GM23338 (cell line): ENCODE data around the gene NIF3L1. TPM values are rescaled to one million over a fixed set of nuclear protein-coding genes. Genes with fewer than 3 reads are reported as not detected.

Source experiments
- ATAC-seq: fragments of 200-7000 bp; cut with Tn5 transposase; 3 replicates; pipeline ENCODE4 v1.9.1; 2020
- DNase-seq: peaks from one replicate; pipeline ENCODE4 v3.0.0-alpha.2; 2015; ENCODE audit warnings: low spot score
- H2AFZ ChIP-seq: fragments of 200-600 bp; sonication (generic); 2 replicates; pipeline ENCODE4 v1.8.0; 2016; ENCODE audit warnings: antibody characterized with exemption, mild to moderate bottlenecking, moderate library complexity
- H3F3A ChIP-seq: fragments of 200-600 bp; sonication (generic); replicated peaks from 2 replicates; pipeline ENCODE4 v1.8.0; 2017; ENCODE audit warnings: antibody characterized with exemption, mixed run types, low read depth
- H3K27ac ChIP-seq: fragments of 200-600 bp; sonication (generic); 2 replicates; pipeline ENCODE4 v1.6.1; 2016; ENCODE audit warnings: low read depth
- H3K27me3 ChIP-seq: fragments of 200-600 bp; sonication (generic); 2 replicates; pipeline ENCODE4 v1.8.0; 2016; ENCODE audit warnings: mild to moderate bottlenecking, mixed run types, moderate library complexity; ENCODE audit not compliant: insufficient read depth
- H3K36me3 ChIP-seq: fragments of 200-600 bp; sonication (generic); 2 replicates; pipeline ENCODE4 v1.8.0; 2016; ENCODE audit warnings: mild to moderate bottlenecking; ENCODE audit not compliant: insufficient read depth
- H3K4me1 ChIP-seq: fragments of 200-600 bp; sonication (generic); 2 replicates; pipeline ENCODE4 v1.8.0; 2016; ENCODE audit warnings: mild to moderate bottlenecking, moderate library complexity; ENCODE audit not compliant: insufficient read depth
- H3K4me2 ChIP-seq: fragments of 200-600 bp; sonication (generic); 2 replicates; pipeline ENCODE4 v1.7.1; 2017; ENCODE audit warnings: mixed run types
- H3K4me3 ChIP-seq: fragments of 200-600 bp; sonication (generic); 2 replicates; pipeline ENCODE4 v1.6.1; 2016; ENCODE audit warnings: mixed run types
- H3K79me2 ChIP-seq: fragments of 200-600 bp; sonication (generic); replicated peaks from 2 replicates; pipeline ENCODE4 v1.8.0; 2017; ENCODE audit warnings: mild to moderate bottlenecking; ENCODE audit not compliant: insufficient read depth
- H3K9me2 ChIP-seq: fragments of 200-600 bp; sonication (generic); 2 replicates; pipeline ENCODE4 v1.8.0; 2017; ENCODE audit not compliant: insufficient read depth
- H4K20me1 ChIP-seq: fragments of 200-600 bp; sonication (generic); replicated peaks from 2 replicates; pipeline ENCODE4 v1.8.0; 2017; ENCODE audit warnings: mild to moderate bottlenecking; ENCODE audit not compliant: insufficient read depth
- H3K27ac Mint-ChIP-seq: 2 replicates; pipeline ENCODE4 v1.8.0; 2020; ENCODE audit warnings: inconsistent platforms, mild to moderate bottlenecking, moderate library complexity, mixed read lengths
- H3K27me3 Mint-ChIP-seq: 3 replicates; pipeline ENCODE4 v1.8.0; 2022; ENCODE audit warnings: low read depth, mild to moderate bottlenecking, moderate library complexity, mixed read lengths, inconsistent platforms; ENCODE audit not compliant: insufficient read depth, poor library complexity
- H3K36me3 Mint-ChIP-seq: 3 replicates; pipeline ENCODE4 v1.8.0; 2021; ENCODE audit warnings: low read depth, mild to moderate bottlenecking, inconsistent platforms, moderate library complexity, mixed read lengths
- H3K4me1 Mint-ChIP-seq: 3 replicates; pipeline ENCODE4 v1.8.0; 2020; ENCODE audit warnings: mild to moderate bottlenecking, inconsistent platforms, mixed read lengths
- H3K4me3 Mint-ChIP-seq: 3 replicates; pipeline ENCODE4 v1.8.0; 2021; ENCODE audit warnings: moderate library complexity, mild to moderate bottlenecking, inconsistent platforms, mixed read lengths
- H3K9me3 Mint-ChIP-seq: 3 replicates; pipeline ENCODE4 v1.8.0; 2020; ENCODE audit warnings: moderate library complexity, mild to moderate bottlenecking, inconsistent platforms, mixed read lengths
- CREB1 ChIP-seq: fragments of 250-450 bp; sonication (Bioruptor Pico); IDR thresholded peaks from 2 replicates; pipeline ENCODE4 v1.5.0; 2020; ENCODE audit warnings: low read depth, mild to moderate bottlenecking, moderate library complexity
- EZH2phosphoT487 ChIP-seq: fragments of 200-600 bp; sonication (generic); IDR thresholded peaks from one replicate; pipeline ENCODE4 v1.8.1; 2018; ENCODE audit warnings: antibody characterized with exemption; ENCODE audit not compliant: unreplicated experiment
- POLR2AphosphoS5 ChIP-seq: IDR thresholded peaks from 2 replicates; pipeline ENCODE4 v1.6.1; 2016; ENCODE audit warnings: antibody characterized with exemption, low read depth
- STAT1 ChIP-seq: IDR thresholded peaks from one replicate; pipeline ENCODE4 v1.6.1; 2016; ENCODE audit warnings: antibody characterized with exemption; ENCODE audit not compliant: unreplicated experiment
- ZNF114 ChIP-seq: fragments of 250-450 bp; sonication (Bioruptor Pico); IDR thresholded peaks from 2 replicates; pipeline ENCODE4 v1.5.0; 2020; ENCODE audit warnings: mild to moderate bottlenecking, moderate library complexity
- polyA plus RNA-seq: library from polyadenylated mRNA; unstranded; fragments of >200 nt; fragmentation: Nextera tagmentation; extraction: Ambion mirVana; gene quantifications from 2 replicates; pipeline ENCODE4 v1.2.1, GENCODE V29; 2016
- total RNA-seq: library from RNA; depleted of rRNA; stranded (reverse); fragments of >200 nt; shearing (Covaris generic); gene quantifications from 2 replicates; pipeline ENCODE4 v1.2.3, GENCODE V29; 2014
- TF ChIP-seq, protein P1 (sequence below), 2 experiments: fragments of 200-600 bp in 1 of 2; sonication (generic) in 1 of 2; conservative IDR thresholded peaks; 2 replicates each; pipeline versions ENCODE4 v1.5.1 to v1.6.1; 2016 to 2017; ENCODE audit warnings: antibody characterized with exemption in 2 of 2, low read depth in 2 of 2, mild to moderate bottlenecking in 2 of 2, moderate library complexity in 1 of 2
- TF ChIP-seq, protein P2 (sequence below): IDR thresholded peaks from one replicate; pipeline ENCODE4 v1.6.1; 2018; ENCODE audit warnings: antibody characterized with exemption; ENCODE audit not compliant: unreplicated experiment

NIF3L1 gene
- total and polyA plus RNA-seq, 2 experiments from 2014 or later, result 62.8 to 63.9 TPM

DNA sequence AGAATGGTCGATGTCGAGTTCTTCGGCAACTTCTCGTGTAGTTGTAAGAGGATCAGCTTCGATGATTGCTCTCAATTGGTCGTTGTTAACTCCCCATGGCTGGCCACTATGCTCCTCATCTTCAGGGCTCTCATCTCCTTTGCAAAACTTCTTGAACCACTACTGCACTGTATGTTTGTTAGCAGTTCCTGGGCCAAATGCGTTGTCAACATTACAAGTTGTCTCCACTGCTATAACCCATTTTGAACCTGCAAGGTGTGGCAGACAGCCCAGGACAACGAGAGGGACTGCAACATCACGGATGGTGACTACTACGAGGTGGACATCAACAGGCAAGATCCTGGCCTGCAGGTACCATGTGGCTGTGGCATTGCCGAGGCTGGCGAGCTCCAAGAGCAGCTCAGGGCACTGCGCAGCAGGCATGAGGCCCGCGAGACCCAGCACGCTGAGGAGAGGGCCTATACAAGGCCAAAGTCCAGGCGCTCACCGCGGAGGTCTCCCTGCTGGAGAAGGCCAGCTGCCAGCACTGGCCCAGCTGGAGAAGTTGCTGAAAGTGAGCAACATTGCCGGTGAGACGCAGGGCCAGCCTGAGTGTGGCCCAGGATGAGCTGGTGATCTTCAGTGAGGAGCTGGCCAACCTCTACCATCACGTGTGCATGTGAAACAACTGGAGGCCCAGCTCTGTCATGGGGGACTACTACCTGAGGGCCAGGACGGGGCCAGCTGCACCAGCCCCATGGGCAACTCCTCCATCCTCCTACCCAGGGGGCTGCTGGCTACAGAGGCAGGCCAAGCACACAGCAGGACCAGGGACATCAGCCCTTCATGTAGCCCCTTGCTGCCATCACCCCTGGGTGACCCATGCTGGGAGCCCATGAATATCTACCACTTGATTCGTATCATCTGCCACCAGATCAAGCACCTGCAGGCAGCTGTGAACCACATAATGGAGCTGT, 44.9 kb upstream of the NIF3L1 start:
- Histone ChIP-seq H2AFZ (peak overlapping the region; percentile 28; the same call in 1 of the 2 replicates), H3K27me3 (no peaks in the 10 kb centered on the region), H3K27ac (no peak overlapping the region), H3K4me3 (no peak overlapping the region), H3F3A (no peaks in the 10 kb centered on the region), H3K9me2 (0 out of 2 replicates have a peak, but pooled peaks cover 2% of the 10 kb centered on the region), H3K4me2 (no peak overlapping the region), H3K79me2 (no peaks in the 10 kb centered on the region), H3K36me3 (no peaks in the 10 kb centered on the region), H4K20me1 (no peaks in the 10 kb centered on the region), H3K4me1 (peaks cover 2% of the 10 kb centered on the region; the same call in 1 of the 2 replicates)
- no peaks in the 10 kb centered on the region for H3K36me3 Mint-ChIP-seq
- no peak overlapping the region for H3K4me3 Mint-ChIP-seq
- no peak overlapping the region for H3K27ac Mint-ChIP-seq
- no peaks in the 10 kb centered on the region for H3K27me3 Mint-ChIP-seq
- peaks cover 6% of the 10 kb centered on the region; the same call in 2 of the 3 replicates for H3K4me1 Mint-ChIP-seq
- DNase-seq, result no peak
- ATAC-seq, result no peak
- H3K9me3 Mint-ChIP-seq, result no peaks in the 10 kb centered on the region
- TF ChIP-seq, protein P1, sequence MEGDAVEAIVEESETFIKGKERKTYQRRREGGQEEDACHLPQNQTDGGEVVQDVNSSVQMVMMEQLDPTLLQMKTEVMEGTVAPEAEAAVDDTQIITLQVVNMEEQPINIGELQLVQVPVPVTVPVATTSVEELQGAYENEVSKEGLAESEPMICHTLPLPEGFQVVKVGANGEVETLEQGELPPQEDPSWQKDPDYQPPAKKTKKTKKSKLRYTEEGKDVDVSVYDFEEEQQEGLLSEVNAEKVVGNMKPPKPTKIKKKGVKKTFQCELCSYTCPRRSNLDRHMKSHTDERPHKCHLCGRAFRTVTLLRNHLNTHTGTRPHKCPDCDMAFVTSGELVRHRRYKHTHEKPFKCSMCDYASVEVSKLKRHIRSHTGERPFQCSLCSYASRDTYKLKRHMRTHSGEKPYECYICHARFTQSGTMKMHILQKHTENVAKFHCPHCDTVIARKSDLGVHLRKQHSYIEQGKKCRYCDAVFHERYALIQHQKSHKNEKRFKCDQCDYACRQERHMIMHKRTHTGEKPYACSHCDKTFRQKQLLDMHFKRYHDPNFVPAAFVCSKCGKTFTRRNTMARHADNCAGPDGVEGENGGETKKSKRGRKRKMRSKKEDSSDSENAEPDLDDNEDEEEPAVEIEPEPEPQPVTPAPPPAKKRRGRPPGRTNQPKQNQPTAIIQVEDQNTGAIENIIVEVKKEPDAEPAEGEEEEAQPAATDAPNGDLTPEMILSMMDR (conservative IDR thresholded peaks at IDR 0.05; ENCODE audit: low read depth in 2 of 2), result no peak

DNA sequence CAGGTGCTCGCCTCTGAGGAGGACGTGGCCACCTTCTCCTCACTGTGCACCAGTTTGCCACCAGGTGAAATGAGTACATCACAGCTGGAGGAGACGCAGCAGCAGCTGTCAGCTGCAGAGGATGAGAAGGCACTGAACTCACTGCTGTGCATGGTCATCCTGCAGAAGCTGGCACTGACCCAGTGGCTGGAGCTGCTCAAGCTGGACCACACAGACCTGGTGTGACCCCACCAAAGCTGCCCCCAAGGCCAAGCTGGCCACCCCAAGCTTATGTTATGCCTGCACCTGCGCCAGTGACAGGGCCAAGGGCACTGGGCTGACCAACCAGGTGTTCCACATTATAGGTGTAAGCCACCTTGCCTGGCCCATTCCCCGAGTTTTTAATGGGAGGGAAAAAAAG, 44.0 kb upstream of the NIF3L1 start:
- H3K27me3 ChIP-seq, result no peaks in the 10 kb centered on the region
- no peak overlapping the region for H2AFZ ChIP-seq
- no peaks in the 10 kb centered on the region for H3K36me3 ChIP-seq
- H3K4me3 ChIP-seq, result no peak overlapping the region
- H3K79me2 ChIP-seq, result no peaks in the 10 kb centered on the region
- Mint-ChIP-seq H3K4me1 (no peaks in the 10 kb centered on the region), H3K27me3 (peaks cover 2% of the 10 kb centered on the region), H3K4me3 (no peak overlapping the region), H3K9me3 (no peaks in the 10 kb centered on the region), H3K27ac (no peak overlapping the region), H3K36me3 (no peaks in the 10 kb centered on the region)
- ATAC-seq (no peak), DNase-seq (no peak)
- no peaks in the 10 kb centered on the region for H3K4me1 ChIP-seq
- no peaks in the 10 kb centered on the region for H3K9me2 ChIP-seq
- no peaks in the 10 kb centered on the region for H3F3A ChIP-seq
- no peak overlapping the region for H3K4me2 ChIP-seq
- no peaks in the 10 kb centered on the region; the same call in 1 of the 2 replicates for H4K20me1 ChIP-seq
- no peak overlapping the region for H3K27ac ChIP-seq
- TF ChIP-seq CREB1 (no peak), ZNF114 (no peak), POLR2AphosphoS5 (no peak), STAT1 (no peak), EZH2phosphoT487 (no peak)
- TF ChIP-seq, protein P2, sequence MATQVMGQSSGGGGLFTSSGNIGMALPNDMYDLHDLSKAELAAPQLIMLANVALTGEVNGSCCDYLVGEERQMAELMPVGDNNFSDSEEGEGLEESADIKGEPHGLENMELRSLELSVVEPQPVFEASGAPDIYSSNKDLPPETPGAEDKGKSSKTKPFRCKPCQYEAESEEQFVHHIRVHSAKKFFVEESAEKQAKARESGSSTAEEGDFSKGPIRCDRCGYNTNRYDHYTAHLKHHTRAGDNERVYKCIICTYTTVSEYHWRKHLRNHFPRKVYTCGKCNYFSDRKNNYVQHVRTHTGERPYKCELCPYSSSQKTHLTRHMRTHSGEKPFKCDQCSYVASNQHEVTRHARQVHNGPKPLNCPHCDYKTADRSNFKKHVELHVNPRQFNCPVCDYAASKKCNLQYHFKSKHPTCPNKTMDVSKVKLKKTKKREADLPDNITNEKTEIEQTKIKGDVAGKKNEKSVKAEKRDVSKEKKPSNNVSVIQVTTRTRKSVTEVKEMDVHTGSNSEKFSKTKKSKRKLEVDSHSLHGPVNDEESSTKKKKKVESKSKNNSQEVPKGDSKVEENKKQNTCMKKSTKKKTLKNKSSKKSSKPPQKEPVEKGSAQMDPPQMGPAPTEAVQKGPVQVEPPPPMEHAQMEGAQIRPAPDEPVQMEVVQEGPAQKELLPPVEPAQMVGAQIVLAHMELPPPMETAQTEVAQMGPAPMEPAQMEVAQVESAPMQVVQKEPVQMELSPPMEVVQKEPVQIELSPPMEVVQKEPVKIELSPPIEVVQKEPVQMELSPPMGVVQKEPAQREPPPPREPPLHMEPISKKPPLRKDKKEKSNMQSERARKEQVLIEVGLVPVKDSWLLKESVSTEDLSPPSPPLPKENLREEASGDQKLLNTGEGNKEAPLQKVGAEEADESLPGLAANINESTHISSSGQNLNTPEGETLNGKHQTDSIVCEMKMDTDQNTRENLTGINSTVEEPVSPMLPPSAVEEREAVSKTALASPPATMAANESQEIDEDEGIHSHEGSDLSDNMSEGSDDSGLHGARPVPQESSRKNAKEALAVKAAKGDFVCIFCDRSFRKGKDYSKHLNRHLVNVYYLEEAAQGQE, result no peak
- TF ChIP-seq, protein P1 (conservative IDR thresholded peaks at IDR 0.05; ENCODE audit: low read depth in 2 of 2), result no peak
